GM18868 (cell line): ENCODE data around the gene TMEM263.
A peak's percentile ranks its signal among the peaks of the same experiment; 100 is the strongest.

Source experiments
- ATAC-seq: cut with Tn5 transposase; IDR thresholded peaks from one replicate; pipeline ENCODE4 v1.9.1; 2021; ENCODE audit warnings: mild to moderate bottlenecking, moderate library complexity; ENCODE audit not compliant: unreplicated experiment

TMEM263 gene

DNA sequence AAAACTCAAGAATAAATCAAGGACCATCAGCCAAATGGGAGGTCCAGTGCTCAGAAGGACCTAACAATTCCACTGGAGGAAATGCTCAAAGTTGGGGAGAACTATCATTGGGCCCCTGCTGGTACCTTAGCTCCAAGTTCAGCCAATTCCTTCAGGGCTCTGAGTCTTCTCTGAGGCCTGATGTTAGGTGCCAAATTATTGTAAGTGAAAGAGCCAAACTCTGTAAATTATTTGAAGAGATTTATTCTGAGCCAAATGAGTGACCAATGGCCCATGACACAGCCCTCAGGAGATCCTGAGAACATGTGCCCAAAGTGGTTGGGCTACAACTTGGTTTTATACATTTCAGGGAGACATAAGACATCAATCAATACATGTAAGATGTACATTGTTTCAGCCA is 8.2 kb upstream of the TMEM263 start:
- ATAC-seq = no peak

DNA sequence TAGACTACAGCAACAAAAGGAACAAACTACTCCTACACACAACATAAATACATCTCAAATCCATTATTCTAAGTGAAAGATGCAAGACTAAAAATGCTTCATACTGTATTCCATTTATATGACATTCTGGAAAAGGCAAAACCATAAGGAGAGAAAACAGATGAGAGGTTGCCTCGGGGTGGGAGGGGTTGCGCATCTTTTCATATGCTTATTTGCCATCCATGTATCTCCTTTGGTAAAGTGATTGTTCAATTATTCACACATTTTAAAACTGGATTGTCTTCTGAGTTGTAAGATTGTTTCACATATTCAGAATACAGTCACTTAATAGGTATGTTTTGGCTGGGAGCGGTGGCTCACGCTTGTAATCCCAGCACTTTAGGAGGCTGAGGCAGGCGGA is 5.1 kb upstream of the TMEM263 start:
- no peak for ATAC-seq

DNA sequence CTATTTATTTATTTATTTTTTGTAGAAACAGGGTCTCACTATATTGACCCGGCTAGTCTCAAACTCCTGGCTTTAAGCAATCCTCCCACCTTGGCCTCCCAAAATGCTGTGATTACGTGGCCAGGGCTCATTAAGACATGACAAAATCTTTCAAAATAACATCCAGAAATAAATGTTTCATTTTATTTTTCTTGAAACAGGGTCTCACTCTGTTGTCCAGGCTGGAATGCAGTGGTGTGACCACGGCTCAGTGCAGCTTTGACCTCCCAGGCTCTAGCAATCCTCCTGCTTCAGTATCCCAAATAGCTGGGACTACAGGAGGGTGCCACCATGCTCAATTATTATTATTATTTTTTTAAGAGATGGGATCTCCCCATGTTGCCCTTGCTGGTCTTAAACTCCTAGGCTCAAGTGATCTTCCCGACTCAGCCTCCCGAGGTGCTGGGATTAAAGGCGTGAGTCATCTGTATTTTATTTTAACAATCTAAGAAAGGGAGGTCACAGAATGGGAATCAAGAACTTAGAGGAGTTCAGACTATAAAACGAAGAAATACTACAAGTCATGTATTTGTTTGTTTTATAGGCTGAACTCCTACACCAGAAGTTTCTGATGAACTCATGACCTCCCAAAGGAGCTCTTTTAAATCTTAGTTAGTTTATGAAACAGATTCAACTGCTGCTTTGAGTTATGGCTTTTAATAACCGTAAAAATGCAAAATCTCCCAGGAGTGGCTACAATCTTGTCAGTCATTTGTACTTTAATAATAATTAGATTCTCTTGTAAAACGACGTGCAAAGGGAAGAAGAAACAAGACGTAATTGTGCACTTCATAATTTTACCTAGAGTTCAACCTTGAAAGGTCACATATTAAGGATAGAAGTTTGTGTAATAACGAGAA is 2.1 kb upstream of the TMEM263 start:
- ATAC-seq = no peak

DNA sequence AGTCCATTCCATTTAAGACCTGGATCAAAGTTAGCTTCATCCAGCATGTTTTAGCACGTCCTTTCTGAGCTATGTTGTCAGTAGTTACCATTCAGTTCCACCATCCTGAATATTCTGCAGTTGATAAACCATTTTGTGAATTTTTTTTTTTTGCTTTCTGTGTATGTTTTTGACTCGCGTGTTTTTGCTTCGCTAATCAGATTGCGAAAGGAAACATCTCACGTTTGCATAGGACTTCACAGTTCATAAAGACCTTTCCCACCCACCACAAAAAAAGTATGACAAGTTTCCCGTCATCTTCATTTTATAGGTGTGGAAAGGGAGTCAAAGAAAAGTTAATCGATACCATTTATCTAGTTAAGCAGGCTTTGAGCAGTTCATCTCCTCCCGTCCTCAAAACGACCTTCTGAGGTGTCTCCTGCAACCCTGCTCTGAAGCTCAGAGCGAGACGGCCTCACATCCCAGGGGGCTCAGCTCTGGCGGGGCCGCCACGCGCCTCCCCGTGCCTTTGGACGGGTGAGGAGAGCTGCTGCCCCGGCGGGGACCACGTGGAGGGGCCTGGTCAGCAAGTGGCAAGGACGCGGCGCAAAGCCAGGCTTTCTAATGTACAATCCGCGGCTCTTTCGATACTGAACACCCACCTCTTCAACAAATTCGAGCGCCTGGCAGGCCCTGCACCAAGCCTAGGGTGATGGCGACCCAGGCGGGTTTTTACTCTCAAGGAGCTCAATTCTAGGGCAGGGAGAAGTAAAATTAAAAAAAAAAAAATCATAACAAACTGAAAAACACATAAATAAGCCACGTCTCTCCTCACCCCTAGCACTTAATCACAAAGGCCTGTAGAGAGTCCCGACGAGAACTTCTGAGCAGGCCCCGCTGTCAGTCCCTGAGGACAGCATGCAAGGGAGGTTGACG is 988 bp upstream of the TMEM263 start:
- peak; percentile 16 for ATAC-seq

DNA sequence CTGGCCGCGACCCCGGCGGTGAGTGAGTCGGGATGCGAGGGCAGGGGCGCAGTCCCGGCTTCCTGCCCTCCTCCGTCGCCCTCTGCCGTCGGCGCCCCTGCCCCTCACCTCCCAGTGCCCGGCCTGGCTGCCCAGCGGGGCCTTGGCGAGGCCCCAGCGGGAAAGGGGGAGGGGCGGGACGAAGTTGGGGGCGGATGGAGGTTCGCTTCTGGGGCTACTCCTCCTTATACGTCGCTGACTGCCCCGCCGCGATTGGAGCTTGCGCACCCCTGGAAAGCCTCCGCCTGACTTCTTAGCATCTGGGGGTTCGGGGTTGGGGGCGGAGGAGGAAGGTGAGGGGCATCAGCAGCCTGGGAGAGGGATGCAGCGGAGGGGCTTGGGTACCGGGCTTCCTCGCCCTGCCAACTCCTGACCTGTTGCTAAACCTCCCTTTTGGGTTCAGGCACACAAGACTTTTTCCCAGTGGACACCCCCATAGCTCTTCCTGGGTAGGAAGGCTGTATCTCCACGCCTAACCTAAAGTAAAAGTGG is 406 bp downstream of the TMEM263 start:
- peak; percentile 30 for ATAC-seq

DNA sequence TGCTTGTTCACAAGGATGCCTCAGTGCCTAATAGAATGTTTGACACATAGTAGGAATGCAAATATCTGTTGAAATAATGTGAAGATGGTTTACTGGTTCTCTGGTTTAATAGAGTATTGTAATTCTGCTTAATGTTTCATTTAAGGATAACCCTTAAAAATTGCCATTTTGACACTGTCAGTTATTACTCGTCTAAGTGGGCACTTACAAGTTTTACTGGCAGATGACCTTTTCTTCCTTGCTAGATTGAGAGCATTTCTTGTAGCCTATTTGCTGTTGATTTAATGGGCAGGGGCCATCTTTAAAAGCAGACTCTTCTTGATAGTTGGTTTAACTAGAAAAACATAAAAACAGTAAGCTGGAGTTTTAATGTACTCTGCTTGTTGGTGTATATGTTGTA is 1.9 kb downstream of the TMEM263 start:
- ATAC-seq = no peak

DNA sequence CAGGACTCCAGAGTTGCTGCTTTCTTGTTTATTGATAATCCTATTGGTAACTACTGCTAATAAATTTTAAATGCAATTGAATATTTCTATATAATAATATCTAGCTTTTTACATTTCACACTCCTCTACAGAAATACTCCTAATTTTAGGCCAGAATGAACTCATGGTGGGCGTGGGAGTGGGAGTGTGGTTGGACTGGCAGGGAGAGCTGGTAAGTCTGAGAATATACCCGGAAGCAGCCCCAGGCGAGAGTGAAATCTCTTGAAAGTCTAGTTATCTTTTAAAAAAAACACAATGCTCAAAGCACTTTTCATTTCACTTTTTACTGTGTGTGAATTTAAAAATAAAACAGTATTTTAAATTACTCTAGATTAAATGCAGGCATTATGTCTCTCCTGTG is 4.7 kb downstream of the TMEM263 start:
- no peak for ATAC-seq

DNA sequence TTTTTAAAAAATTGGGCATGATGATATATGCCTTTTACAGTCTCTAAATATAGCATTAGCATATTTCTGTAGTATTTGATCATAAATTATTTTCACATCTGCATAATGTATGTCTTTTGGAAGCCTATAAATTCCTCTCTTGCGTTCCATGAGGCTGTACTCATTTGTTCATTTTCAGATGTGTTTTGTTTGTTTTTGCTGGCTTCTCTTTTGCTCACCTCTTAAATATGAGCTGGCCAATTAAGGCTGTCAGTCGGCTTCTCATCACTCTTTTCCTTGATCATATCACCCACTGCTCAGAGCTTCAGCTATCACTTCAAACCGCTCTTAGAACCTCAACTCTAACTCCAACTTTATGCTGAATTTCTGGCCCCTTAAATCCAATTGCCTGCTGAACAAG is 6.6 kb downstream of the TMEM263 start:
- no peak for ATAC-seq

DNA sequence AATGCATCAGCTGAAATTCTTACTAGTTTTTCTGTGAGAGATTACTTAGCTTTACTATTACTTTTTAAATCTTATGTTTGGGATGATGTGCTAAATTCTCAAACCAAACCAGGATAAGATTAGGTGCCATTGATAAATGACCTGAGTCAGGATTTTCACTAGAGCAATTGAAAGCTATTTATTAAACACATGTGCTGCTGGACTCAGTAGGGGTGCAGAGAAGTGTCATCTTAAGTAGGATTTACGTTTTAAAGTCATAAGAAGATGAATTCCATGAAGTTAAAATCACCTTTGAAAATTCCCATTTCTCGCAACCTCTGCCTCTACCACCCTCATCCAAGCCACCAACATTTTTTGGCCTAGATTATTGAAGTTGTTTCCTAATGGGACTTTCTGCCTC is 8.8 kb downstream of the TMEM263 start:
- ATAC-seq = no peak

DNA sequence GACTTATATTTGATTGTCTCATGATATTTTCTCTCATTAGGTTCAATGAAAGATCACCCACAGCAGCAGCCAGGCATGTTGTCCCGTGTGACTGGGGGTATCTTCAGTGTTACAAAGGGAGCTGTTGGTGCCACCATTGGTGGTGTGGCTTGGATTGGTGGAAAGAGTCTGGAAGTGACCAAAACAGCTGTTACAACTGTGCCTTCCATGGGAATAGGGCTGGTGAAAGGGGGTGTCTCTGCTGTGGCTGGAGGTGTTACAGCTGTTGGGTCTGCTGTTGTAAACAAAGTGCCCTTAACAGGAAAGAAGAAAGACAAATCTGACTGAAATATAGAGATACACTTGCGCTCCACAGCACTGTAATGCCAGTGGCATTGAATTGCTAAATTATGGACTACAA is 15.4 kb downstream of the TMEM263 start:
- no peak for ATAC-seq

DNA sequence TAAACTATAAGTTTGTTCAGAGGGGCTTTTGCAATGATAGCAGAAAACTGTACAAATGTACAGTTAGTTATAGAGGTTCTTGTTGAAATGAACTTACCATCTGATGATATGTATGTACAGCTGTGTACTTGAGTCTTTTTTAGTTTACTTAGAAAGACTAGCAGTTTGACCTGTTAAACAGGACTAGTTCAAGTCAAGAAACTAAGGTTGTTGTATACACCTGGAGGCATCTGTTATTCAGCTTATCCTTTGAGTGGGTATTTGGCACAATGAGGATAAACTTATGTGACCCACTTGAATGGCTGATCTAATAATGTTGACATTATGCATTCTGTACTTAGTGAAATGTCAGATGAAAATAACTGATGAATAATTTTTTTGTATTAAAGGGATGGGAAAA is 17.8 kb downstream of the TMEM263 start:
- no peak for ATAC-seq

DNA sequence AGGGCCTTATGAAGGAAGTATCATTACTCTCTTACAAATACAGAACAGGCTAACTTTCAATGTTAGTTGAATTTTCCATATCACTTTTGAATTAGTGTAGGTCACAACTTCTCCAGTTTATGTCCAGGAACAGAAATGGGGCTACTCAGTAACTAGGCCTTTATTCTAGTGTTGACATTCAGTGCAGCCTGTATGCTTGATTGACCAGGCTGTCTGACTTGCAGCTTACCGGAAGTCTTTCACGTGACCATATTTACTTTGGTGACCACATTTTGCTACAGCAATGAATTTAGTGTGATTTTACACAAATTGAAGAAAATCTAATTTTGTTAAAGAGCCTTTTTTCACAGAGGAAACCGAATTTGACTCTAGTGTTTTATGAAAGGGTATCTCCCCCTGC is 18.8 kb downstream of the TMEM263 start:
- peak; percentile 93 for ATAC-seq

DNA sequence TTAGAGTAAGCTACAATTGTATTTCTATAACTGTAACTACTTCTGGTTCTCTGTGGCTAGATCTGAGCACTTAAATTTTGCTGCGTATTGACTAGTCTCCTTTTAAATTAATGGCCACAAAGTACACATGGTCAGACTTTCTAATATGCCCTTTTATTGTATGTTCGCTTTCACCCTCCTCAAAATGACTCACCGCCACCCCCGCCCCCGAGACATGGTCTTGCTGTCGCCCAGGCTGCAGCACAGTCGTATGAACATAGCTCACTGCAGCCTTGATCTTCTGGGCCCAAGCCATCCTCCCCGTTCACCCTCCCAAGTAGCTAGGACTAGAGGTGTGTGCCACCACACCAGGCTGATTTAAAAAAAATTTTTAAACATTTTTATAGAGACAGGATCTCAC is 19.4 kb downstream of the TMEM263 start:
- ATAC-seq = no peak

DNA sequence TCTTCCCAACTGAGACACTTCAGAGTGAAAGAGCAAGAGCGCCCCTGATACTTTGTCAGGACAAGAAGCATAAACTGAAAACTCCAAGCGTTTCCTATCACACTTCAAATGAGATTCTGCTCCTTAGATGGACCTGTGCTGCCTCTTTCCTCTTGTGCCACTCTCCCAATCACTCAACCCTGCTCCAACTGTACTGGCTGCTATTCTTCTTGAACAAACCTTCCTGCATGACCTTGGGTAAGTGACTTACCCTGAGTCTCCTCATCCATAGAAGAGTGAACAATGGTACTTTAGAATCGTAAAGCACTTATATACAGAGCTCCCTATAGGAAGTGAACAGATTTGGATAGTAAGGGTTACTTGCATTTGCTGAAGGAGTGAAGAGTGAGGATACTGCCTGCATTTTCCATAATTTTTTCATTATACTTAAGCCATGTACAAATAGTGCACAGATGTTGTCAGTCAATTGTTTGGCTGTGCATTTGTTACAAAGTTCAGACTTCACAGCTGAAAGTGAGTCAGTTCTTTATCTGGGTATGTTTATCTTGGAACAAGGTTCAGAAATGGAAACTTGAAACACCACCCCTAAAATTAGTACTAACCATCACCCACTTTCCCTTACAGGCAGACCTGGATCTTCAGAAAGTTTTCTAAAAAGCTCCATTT is 20.4 kb downstream of the TMEM263 start:
- ATAC-seq = no peak

DNA sequence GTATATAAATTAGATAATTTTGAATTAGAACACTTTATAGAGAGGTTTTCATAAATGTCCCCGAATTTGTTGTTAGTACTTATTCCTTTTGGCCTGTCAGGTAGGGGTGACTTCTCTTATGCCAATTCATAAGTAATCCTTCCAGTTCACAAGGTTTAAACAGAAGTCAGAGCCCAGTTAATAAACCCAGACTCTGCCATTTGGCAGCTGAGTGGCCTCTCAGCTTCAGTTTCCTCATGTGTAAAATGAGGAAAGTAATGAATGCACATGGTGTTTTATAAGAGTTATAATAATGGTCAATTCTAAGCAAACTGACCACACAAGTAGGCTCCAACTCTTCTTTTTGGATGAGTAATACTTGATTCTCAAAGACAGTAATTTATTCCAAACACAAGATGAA is 21.0 kb downstream of the TMEM263 start:
- no peak for ATAC-seq

DNA sequence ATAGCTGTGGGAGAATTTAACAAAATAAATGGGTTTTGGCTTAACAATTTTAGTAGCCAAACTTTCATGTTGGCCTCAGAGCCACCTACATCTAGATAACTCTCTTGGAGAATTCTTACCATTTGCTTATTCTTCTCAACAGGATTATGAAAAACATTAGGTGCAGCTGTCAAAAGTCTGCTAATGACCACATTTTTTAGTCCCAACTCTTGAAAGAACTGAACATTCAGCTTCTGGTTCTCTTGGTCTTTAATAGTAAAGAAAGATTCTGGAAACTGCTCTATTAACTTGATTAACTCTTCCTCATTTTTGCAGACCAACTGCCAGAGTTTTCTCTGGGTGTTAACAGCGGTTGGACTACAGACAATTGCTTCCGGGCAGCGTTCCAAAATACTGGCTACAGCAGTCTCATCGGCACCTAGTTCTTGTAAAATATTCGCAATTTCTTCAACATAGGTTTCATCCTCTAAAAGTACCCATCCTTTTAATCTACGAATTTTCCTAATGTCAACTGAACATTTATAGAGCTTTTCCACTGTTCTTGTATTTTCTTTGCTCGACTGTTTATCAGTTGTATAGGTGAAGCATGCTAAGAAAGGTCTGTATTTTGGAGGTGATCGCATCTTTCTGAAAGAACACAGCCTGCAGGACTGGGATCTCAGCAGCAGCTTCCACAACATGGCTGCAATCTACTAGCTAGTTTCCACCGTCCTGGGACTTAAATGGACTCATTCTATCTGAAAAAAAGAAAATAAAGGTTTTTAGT is 22.5 kb downstream of the TMEM263 start:
- ATAC-seq = no peak

DNA sequence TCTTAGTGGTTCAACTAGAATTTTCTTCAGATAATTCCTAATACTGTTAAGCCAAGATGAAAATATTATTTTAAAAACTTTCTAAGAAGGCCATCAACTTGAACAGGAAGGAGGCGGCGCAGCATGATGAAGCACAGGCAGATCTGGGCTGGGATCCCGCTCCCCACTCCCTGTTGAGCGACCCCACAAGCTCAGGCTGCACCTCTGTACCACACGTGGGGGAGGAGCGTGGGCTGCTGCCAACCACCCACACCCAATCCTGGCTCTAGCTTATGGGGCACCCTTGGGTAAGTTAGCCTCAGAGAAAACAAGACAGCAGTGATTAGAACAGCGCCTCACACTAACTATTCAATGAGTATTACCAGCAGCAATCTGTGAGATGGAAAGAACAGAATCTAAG is 25.2 kb downstream of the TMEM263 start:
- ATAC-seq = no peak

DNA sequence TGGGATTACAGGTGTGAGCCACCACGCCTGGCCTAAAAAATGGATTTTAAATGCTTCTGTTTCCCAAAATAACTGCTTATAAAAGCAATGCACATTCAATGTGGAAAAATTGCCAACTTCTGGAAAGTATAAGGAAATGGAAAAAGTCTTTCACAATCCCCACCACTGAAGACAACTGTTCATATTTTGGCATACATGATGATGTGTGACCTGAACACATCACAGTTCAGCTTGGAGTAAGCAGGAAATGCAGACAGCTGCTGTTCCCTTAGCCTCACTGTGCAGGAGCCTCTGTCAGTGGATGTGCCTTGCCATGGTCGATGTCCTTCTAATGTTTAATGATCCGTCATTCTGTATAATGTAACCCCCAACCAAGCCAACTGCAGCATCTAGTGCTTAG is 26.1 kb downstream of the TMEM263 start:
- ATAC-seq = no peak

DNA sequence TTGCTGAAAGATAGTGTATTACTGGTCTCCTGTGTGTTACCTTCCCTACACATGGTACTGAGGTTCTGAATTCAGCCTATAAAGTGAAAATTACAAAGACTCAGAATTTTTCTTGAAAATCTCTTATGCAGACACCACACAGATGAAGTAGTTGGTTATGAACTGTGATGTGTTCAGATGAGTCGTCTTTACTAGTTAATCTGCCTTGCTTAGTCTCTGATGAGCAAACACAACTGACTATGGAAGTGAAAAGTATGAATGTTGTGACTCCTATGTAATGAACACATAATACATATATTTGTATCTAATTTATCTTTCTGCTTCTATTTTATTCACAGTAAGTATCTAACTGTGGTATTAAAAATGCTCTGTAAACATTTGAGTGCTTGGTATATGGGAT is 26.5 kb downstream of the TMEM263 start:
- ATAC-seq = no peak

DNA sequence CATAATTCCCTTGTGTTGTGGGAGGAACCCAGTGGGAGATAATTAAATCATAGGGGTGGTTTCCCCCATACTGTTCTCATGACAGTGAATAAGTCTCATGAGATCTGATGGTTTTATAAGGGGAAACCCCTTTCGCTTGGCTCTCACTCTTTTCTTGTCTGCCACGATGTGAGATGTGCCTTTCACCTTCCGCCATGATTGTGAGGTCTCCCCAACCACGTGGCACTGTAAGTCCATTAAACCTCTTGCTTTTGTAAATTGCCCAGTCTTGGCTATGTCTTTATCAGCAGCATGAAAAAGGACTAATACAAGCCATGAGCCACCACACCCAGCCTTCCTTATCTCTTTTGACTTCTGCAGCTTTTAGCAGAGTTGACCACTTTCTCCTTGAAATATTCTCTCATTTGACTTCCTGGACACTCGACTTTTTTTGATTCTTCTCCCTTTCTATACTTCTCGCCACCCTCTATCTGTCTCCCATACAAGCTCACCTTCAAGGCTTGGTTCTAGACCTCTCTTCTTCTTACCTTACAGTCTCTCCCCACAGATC is 29.0 kb downstream of the TMEM263 start:
- ATAC-seq = no peak
